ENCODE measurements around the gene OTOR.

Gene OTOR

GRCh38 chr20:16752082-16752481 is 3.9 kb downstream of the OTOR start:
- no peak for DNase-seq

GRCh38 chr20:16752901-16753300 is 4.7 kb downstream of the OTOR start:
- DNase-seq: no peak

- no peak for DNase-seq
Observed at GRCh38 chr20:16758454-16759180, 10.5 kb downstream of the OTOR start.

GRCh38 chr20:16759181-16759563 is 11.0 kb downstream of the OTOR start:
- DNase-seq: no peak

GRCh38 chr20:16760431-16761304 is 12.5 kb downstream of the OTOR start:
- DNase-seq: no peak

GRCh38 chr20:16761305-16761829 is 13.2 kb downstream of the OTOR start:
- peak; percentile 46 for DNase-seq

GRCh38 chr20:16764560-16764959 is 16.4 kb downstream of the OTOR start:
- no peak for DNase-seq

GRCh38 chr20:16771213-16771612 is 23.1 kb downstream of the OTOR start:
- no peak for DNase-seq

- no peak for DNase-seq
Observed at GRCh38 chr20:16775961-16776360, 27.8 kb downstream of the OTOR start.

GRCh38 chr20:16777126-16777525 is 29.0 kb downstream of the OTOR start:
- DNase-seq: no peak

GRCh38 chr20:16778159-16778558 is 30.0 kb downstream of the OTOR start:
- no peak for DNase-seq

- no peak for DNase-seq
Observed at GRCh38 chr20:16781496-16781895, 33.3 kb downstream of the OTOR start.

GRCh38 chr20:16785226-16785625 is 37.1 kb downstream of the OTOR start:
- no peak for DNase-seq

Measured in NCI-H526 treated with DMSO at 0.1 percent for 48 hours (cell line).